GDM1 (cell line): Measurements from ENCODE around the gene ZNF714.
"Not testable (repeated sequence)": the region's sequence is repeated elsewhere in the genome, so short reads cannot be mapped to it uniquely, and the experiment has no call there.

ENCODE experiments used
- DNase-seq: peaks from one replicate; lab custom pipeline; 2025; lab: John Stamatoyannopoulos, UW

Gene ZNF714

GRCh38 chr19:21130097-21130775 lies 48.2 kb downstream of the ZNF714 start:
- no peak for DNase-seq

- no peak for DNase-seq
These were observed 51.6 kb downstream of the ZNF714 start for GRCh38 chr19:21133633-21134032.

GRCh38 chr19:21134934-21135366 lies 52.9 kb downstream of the ZNF714 start:
- no peak for DNase-seq

GRCh38 chr19:21135433-21135832 lies 53.4 kb downstream of the ZNF714 start:
- no peak for DNase-seq

GRCh38 chr19:21138130-21138529 lies 56.1 kb downstream of the ZNF714 start:
- no peak for DNase-seq

DNA sequence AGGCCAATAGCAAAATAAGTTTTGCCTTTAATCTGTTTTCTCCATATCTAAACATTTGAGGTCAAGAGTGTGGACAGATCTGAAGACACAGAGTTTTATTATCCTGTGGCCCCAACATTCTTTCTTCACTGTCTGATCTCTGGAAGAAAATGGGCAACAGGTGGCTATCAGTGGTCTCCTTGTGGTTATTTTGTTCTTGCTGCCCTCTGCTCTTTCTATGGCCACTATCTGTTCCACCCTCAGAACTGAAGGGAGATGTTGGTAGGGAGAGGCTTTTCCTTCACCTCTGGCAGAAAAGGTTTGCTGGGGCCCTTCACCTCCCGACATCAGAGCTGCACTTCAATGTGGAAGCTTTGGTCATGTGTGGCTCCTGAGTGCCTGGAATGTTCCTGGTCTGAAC lies 59.0 kb downstream of the ZNF714 start:
- not testable (repeated sequence) for DNase-seq

- DNase-seq: peak; percentile 92
These were observed 59.9 kb downstream of the ZNF714 start, which contains the start of gene ZNF431 for GRCh38 chr19:21141787-21142464. Gene ZNF431 (plus strand): TSS chr19:21142040. CDS start chr19:21142184, 144 bp downstream.

- no peak for DNase-seq
These were observed 61.4 kb downstream of the ZNF714 start for GRCh38 chr19:21143428-21143827.

DNA sequence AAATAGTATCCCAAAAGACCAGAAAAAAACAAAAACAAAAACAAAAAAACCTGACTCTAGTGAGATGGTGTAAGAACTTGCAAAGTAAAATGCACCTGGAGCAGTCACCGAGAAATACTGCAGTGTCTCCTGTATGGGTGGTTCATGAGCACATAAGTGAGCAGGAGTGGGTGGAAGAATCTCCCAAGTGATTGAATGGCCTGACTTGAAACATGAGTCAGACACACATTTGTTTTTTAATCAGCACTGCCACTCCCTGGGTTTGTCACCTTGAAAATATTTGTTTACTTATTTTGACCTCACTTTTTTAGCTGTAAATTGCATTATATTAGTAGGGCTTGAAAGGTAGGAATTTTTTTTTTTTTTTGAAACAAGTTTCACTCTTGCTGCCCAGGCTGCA lies 61.9 kb downstream of the ZNF714 start:
- no peak for DNase-seq

- DNase-seq: no peak
These were observed 65.5 kb downstream of the ZNF714 start for GRCh38 chr19:21147540-21147939.

DNA sequence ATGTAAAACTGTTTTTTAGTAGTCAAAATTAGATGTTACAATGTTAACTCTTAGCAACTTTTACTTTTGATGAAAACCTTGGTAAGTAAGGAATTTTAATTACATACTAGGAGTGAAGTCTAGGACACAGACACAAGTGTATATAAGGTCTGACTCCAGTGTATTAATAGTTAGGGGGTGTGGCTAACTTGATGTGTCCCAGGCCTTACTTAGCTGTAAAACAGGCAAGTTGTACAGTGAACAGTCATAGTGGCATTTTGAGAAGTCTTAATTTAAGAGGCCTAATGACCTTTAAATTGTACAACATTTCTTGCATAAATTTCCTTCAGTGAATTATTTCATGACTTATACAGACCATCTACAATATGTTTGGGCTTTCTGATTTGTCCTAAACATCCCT lies 66.7 kb downstream of the ZNF714 start:
- no peak for DNase-seq

GRCh38 chr19:21149877-21150276 lies 67.9 kb downstream of the ZNF714 start:
- no peak for DNase-seq

- DNase-seq: no peak
These were observed 69.5 kb downstream of the ZNF714 start for GRCh38 chr19:21151460-21151859.

- DNase-seq: no peak
These were observed 76.6 kb downstream of the ZNF714 start for GRCh38 chr19:21158523-21159135.

GRCh38 chr19:21164541-21164940 lies 82.5 kb downstream of the ZNF714 start:
- no peak for DNase-seq

DNA sequence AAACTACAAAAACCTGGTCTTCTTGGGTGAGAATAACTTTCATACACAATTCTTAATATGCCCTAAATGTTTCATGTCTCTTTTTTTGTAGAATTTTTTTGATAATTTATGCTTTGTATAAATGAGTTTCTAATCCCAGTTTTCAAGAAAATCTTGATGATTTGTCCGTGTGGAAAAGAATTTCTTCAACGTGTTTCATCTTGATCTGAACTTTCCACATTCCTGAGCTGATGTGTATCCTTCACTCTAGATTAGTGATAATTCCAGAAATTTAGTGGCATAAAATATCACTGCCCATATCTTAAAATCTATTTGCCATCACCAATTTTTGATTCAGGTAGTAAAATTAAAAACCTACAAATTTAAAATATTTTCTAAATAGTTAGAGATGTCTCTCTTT lies 84.4 kb downstream of the ZNF714 start:
- DNase-seq: no peak
